GM10248 (cell line): Measurements from ENCODE around the gene RAB3IP.

Experiments used
- CTCF ChIA-PET: fragments of 300-600 bp; sonication (Branson Sonifier 250); formaldehyde crosslinking; extraction: SDS; loops from one replicate; lab custom pipeline; 2021; ENCODE audit warnings: antibody characterized with exemption; lab: Yijun Ruan, JAX
- POLR2A ChIA-PET: fragments of 350-650 bp; sonication (Branson Sonifier 250); formaldehyde crosslinking; extraction: SDS; loops from one replicate; lab custom pipeline; 2020; ENCODE audit warnings: antibody characterized with exemption; lab: Yijun Ruan, JAX
- DNase-seq: peaks from one replicate; pipeline ENCODE4 v3.0.0; 2012; ENCODE audit errors: extremely low spot score
- CTCF ChIP-seq: IDR thresholded peaks from 2 replicates; pipeline ENCODE4 v1.5.1; 2012; ENCODE audit warnings: mild to moderate bottlenecking, low read depth; ENCODE audit errors: extremely low read depth, missing control alignments, control extremely low read depth

The RAB3IP gene

GRCh38 chr12:69719336-69720316 lies 19.0 kb upstream of the RAB3IP start:
- no peak for TF ChIP-seq CTCF
- ChIA-PET POLR2A (no interaction called here), CTCF (interaction anchor here (1.3 to 2.3 kb wide), 5 partner anchors 10 to 29 kb away, joined by 3 to 8 read pairs (median 3); no protein-coding TSS in a partner anchor)
- no peak for DNase-seq

GRCh38 chr12:69720750-69721149 lies 17.9 kb upstream of the RAB3IP start:
- no peak for DNase-seq
- ChIA-PET CTCF (interaction anchor here (1.4 to 2.3 kb wide), 3 partner anchors 11 to 25 kb away, joined by 3 to 8 read pairs (median 3); no protein-coding TSS in a partner anchor), POLR2A (no interaction called here)
- no peak for TF ChIP-seq CTCF

GRCh38 chr12:69726922-69727321 lies 11.7 kb upstream of the RAB3IP start:
- no peak for TF ChIP-seq CTCF
- DNase-seq = no peak
- POLR2A ChIA-PET = no interaction called here
- CTCF ChIA-PET = no interaction called here

GRCh38 chr12:69732088-69732487 lies 6.6 kb upstream of the RAB3IP start:
- POLR2A ChIA-PET = no interaction called here

GRCh38 chr12:69733638-69734037 lies 5.0 kb upstream of the RAB3IP start:
- POLR2A ChIA-PET = no interaction called here
- TF ChIP-seq CTCF = no peak
- CTCF ChIA-PET = interaction anchor here (1.0 to 1.8 kb wide), 3 partner anchors 10 to 27 kb away, joined by 3 to 5 read pairs (median 4); no protein-coding TSS in a partner anchor
- no peak for DNase-seq

More at GRCh38 chr12:69732088-69732487, 6.6 kb upstream of the RAB3IP start:
- no peak for TF ChIP-seq CTCF
- CTCF ChIA-PET = no interaction called here
- no peak for DNase-seq

- TF ChIP-seq CTCF = no peak
- POLR2A ChIA-PET = no interaction called here
- DNase-seq = peak; percentile 56
- CTCF ChIA-PET = interaction anchor here (1.1 to 1.9 kb wide), 5 partner anchors 9 to 154 kb away, joined by 3 to 16 read pairs (median 3); partner anchors contain the start of gene CCT2
Observed at GRCh38 chr12:69739287-69740191, 879 bp downstream of the RAB3IP start.
